Fibroblast of mammary gland (primary cell): ENCODE data around the gene NCAN.

Source experiments
- DNase-seq: peaks from one replicate; pipeline ENCODE4 v3.0.0-alpha.2; 2010; ENCODE audit warnings: low read depth
- H3K4me3 ChIP-seq: 2 replicates; pipeline ENCODE4 v1.5.1; 2011; ENCODE audit warnings: low read depth, mild to moderate bottlenecking, low read length, moderate library complexity; ENCODE audit not compliant: control insufficient read depth
- TF ChIP-seq, protein P1 (sequence below): conservative IDR thresholded peaks from 2 replicates; pipeline ENCODE4 v1.5.1; 2011; ENCODE audit warnings: low read depth, low read length, inconsistent platforms; ENCODE audit not compliant: control insufficient read depth, insufficient read depth

NCAN gene

GRCh38 chr19:19185853-19186740 is 25.7 kb upstream of the NCAN start:
- DNase-seq, result peak; percentile 43
- TF ChIP-seq, protein P1, sequence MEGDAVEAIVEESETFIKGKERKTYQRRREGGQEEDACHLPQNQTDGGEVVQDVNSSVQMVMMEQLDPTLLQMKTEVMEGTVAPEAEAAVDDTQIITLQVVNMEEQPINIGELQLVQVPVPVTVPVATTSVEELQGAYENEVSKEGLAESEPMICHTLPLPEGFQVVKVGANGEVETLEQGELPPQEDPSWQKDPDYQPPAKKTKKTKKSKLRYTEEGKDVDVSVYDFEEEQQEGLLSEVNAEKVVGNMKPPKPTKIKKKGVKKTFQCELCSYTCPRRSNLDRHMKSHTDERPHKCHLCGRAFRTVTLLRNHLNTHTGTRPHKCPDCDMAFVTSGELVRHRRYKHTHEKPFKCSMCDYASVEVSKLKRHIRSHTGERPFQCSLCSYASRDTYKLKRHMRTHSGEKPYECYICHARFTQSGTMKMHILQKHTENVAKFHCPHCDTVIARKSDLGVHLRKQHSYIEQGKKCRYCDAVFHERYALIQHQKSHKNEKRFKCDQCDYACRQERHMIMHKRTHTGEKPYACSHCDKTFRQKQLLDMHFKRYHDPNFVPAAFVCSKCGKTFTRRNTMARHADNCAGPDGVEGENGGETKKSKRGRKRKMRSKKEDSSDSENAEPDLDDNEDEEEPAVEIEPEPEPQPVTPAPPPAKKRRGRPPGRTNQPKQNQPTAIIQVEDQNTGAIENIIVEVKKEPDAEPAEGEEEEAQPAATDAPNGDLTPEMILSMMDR, result peak; percentile 64
- no peak overlapping the region for H3K4me3 ChIP-seq

DNA sequence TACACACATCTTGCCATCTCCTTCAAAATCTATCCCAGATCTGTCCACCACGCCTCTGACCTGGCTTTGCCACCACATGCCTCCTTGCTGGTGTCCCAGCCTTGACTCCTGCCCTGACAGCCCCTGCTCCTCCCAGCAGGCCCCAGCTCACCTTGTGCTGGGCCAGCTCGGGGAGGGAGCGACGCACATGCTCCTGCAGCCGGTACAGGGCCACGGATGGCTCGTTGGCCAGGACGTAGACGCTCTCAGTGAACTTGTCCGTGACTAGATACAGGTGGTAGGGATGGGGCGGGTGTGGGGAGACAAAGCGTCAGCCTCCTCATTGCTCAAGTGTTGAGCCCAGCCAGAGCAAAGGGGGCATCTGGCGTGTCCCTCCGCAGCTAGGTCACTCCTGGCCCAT is 25.0 kb upstream of the NCAN start:
- no peak overlapping the region for H3K4me3 ChIP-seq
- DNase-seq, result no peak
- TF ChIP-seq, protein P1, result no peak

DNA sequence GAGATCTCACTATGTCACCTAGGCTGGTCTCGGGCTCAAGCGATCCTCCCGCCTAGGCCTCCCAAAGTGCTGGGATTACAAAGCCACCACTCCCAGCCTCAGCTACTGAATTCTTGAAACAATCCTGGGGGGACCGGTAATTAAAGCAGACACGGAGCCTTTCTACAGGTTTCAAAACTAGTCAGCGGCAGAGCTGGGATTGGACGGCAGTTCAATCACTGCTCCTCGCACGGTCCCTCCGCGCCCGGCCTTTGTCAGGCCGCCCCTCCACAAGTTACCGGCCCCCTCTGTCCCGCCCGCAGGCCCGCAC is 20.0 kb upstream of the NCAN start:
- TF ChIP-seq, protein P1, result no peak
- H3K4me3 ChIP-seq, result peak overlapping the region; percentile 98
- DNase-seq, result no peak

DNA sequence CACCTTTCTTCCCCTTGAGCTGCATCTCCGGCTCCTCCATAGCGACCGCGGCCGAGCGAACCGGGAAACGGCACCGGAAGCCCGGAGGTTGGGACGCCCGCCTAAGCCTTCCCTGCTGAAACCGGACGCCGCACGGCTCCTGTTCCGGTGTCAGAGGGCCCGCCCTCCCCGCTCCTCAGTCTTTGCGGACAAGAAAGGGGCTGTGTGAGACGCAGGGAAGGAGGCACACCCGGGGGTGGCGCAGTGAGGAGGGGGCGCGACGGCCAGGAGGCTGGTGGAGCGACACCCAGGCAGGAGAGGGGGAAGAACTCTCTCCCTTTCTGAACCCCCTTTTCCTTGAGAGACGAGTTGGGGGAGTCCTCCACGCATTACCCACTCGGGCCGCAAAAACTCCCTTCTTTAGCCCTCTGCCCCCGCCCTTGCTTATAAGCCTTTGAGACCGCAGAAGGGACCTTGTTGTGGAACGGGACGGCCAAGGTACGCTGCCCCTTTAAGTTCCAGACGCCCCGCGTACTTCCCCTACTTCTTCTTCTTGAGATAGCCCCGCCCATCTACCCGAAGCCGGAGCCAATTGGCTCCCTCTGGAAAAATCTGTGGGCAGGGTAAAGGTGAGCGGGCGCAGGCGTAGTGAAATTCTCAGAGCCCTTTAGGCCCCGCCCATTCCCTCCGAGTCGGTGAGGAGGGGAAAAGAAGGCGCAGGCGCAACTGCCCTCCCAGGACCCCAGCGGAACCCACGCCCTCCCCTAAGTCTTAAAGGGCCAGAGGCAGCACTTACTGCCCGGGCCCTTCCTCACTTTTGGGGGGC is 19.5 kb upstream of the NCAN start, which contains the start of the genes BORCS8 and RFXANK:
BORCS8 (minus strand) TSS at position 75 of the 805 bp plus-strand sequence; CDS start at position 40, 35 bp downstream.
RFXANK (plus strand) TSS at position 181 of the 805 bp plus-strand sequence. CDS start 1,689 bp downstream, outside the sequence.
- TF ChIP-seq, protein P1, result no peak
- peak; percentile 98 for DNase-seq
- peak within 1 kb of the TSS; percentile 98 for H3K4me3 ChIP-seq

- TF ChIP-seq, protein P1, result no peak
- no peak for DNase-seq
- H3K4me3 ChIP-seq, result peak overlapping the region; percentile 98
Measured at GRCh38 chr19:19192910-19193423, 18.8 kb upstream of the NCAN start.

GRCh38 chr19:19193926-19194325 is 17.8 kb upstream of the NCAN start:
- no peak for DNase-seq
- peak overlapping the region; percentile 98 for H3K4me3 ChIP-seq
- TF ChIP-seq, protein P1, result no peak
